Spleen (tissue), 7 donors: ENCODE results near the gene ADAM23.

Experiments used
- CTCF ChIP-seq, 11 experiments: fragments of 200-600 bp in 7 of 11; fragments of 450-650 bp in 4 of 11; sonication (generic) in 4 of 11; IDR thresholded peaks in 8 of 11; conservative IDR thresholded peaks in 3 of 11; 1 replicate in 7 of 11; 2 replicates in 4 of 11; pipeline versions ENCODE4 v1.4.0 to v1.8.0; 2016 to 2021; ENCODE audit warnings: antibody characterized with exemption in 11 of 11, inconsistent platforms in 4 of 11, mild to moderate bottlenecking in 1 of 11
- POLR2A ChIP-seq, 3 donors: fragments of 450-650 bp; IDR thresholded peaks; one replicate each; pipeline ENCODE4 v1.5.1; 2017; ENCODE audit warnings: antibody characterized with exemption in 3 of 3, mild to moderate bottlenecking in 1 of 3
- POLR2AphosphoS5 ChIP-seq, 3 donors: sonication (generic); formaldehyde crosslinking; IDR thresholded peaks; one replicate each; pipeline ENCODE4 v1.5.1; 2017; ENCODE audit warnings: antibody characterized with exemption in 3 of 3
- donor health status: DM: no; HTN: no; CAD: no; lungs with moderate emphysema.
- donor health status: DM: no; HTN: no; CAD: no.
- donor health status: DM: no; HTN: no; CAD: no.

DNA sequence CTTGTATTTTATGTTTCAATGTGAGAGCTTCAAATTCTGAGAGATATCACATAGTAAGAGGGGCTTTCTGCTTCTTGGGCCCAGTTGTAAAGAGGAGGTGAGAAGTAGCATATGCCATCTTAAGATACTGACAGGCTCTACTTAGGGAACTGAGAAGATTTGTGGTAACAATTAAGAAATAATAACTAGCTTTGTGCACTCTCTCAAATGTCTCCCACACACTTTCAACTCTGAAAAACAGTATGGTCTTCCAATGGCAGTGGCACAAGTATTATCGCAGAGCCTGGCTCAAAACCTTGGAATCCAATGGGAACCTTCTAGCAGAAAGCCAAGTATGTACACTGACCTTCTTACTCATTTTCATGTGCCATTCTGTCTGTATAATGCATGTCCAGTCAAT, 118.6 kb downstream of the ADAM23 start:
- TF ChIP-seq CTCF (IDR thresholded peaks at IDR 0.05 in 8 of 11, conservative IDR thresholded peaks at IDR 0.05 in 3 of 11) (no peak), POLR2A (IDR thresholded peaks at IDR 0.05) (no peak), POLR2AphosphoS5 (IDR thresholded peaks at IDR 0.05) (no peak)
